HG02885 (cell line): ENCODE data around the gene RAMP3.
"Not testable (repeated sequence)": the region's sequence is repeated elsewhere in the genome, so short reads cannot be mapped to it uniquely, and the experiment has no call there.

ENCODE experiments used
- ATAC-seq: cut with Tn5 transposase; IDR thresholded peaks from one replicate; pipeline ENCODE4 v1.9.1; 2021; ENCODE audit warnings: mild to moderate bottlenecking; ENCODE audit not compliant: unreplicated experiment, poor library complexity

The RAMP3 gene

GRCh38 chr7:45155357-45155900 is 2.2 kb upstream of the RAMP3 start:
- ATAC-seq, result no peak

GRCh38 chr7:45155941-45156340 is 1.6 kb upstream of the RAMP3 start:
- ATAC-seq, result no peak

GRCh38 chr7:45156516-45157272 is 897 bp upstream of the RAMP3 start:
- no peak for ATAC-seq

GRCh38 chr7:45157286-45157652 is 322 bp upstream of the RAMP3 start:
- ATAC-seq, result no peak

- ATAC-seq, result no peak
Observed at GRCh38 chr7:45158471-45158870, 880 bp downstream of the RAMP3 start.

- ATAC-seq, result no peak
Observed at GRCh38 chr7:45159296-45159695, 1.7 kb downstream of the RAMP3 start.

- peak; percentile 53 for ATAC-seq
Observed at GRCh38 chr7:45160417-45160881, 2.9 kb downstream of the RAMP3 start.

GRCh38 chr7:45161138-45161537 is 3.5 kb downstream of the RAMP3 start:
- no peak for ATAC-seq

- ATAC-seq, result no peak
Observed at GRCh38 chr7:45161842-45162241, 4.3 kb downstream of the RAMP3 start.

GRCh38 chr7:45162311-45162845 is 4.8 kb downstream of the RAMP3 start:
- ATAC-seq, result no peak

GRCh38 chr7:45162943-45163691 is 5.5 kb downstream of the RAMP3 start:
- no peak for ATAC-seq

- no peak for ATAC-seq
Observed at GRCh38 chr7:45163692-45164052, 6.1 kb downstream of the RAMP3 start.

- ATAC-seq, result not testable (repeated sequence)
Observed at GRCh38 chr7:45164271-45164670, 6.7 kb downstream of the RAMP3 start.

GRCh38 chr7:45165857-45166256 is 8.3 kb downstream of the RAMP3 start:
- no peak for ATAC-seq

GRCh38 chr7:45171946-45172345 is 14.4 kb downstream of the RAMP3 start:
- no peak for ATAC-seq

GRCh38 chr7:45173596-45174327 is 16.2 kb downstream of the RAMP3 start:
- ATAC-seq, result no peak

- ATAC-seq, result no peak
Observed at GRCh38 chr7:45174328-45174610, 16.7 kb downstream of the RAMP3 start.

GRCh38 chr7:45174966-45175765 is 17.6 kb downstream of the RAMP3 start:
- ATAC-seq, result no peak

- ATAC-seq, result no peak
Observed at GRCh38 chr7:45176091-45176490, 18.5 kb downstream of the RAMP3 start.
